OCI-LY7 (cell line): ENCODE data around the gene GSS. TPM values are rescaled to one million over a fixed set of nuclear protein-coding genes. Genes with fewer than 3 reads are reported as not detected.

ENCODE experiments used
- BruUV-seq: library from RNA; stranded (reverse); fragments of 400-500 nt; replicated peaks from 2 replicates; lab custom pipeline; 2021; lab: Mats Ljungman, UMichigan
- CTCF ChIA-PET: fragments of 300-600 bp; sonication (Branson Sonifier 250); formaldehyde crosslinking; loops from one replicate; lab custom pipeline; 2022; ENCODE audit warnings: antibody characterized with exemption; ENCODE audit not compliant: unreplicated experiment; lab: Charles Lee
- POLR2A ChIA-PET: fragments of 300-600 bp; sonication (Branson Sonifier 250); formaldehyde crosslinking; loops from one replicate; lab custom pipeline; 2022; ENCODE audit warnings: antibody characterized with exemption; lab: Charles Lee
- DNase-seq: peaks from one replicate; pipeline ENCODE4 v3.0.0-alpha.2; 2015; ENCODE audit warnings: low spot score
- H2AFZ ChIP-seq: fragments of 200-600 bp; sonication (generic), shearing (Covaris generic); 2 replicates; pipeline ENCODE4 v1.6.1; 2014; ENCODE audit warnings: mild to moderate bottlenecking, antibody characterized with exemption, low read length, moderate library complexity
- H3K27ac ChIP-seq: fragments of 200-600 bp; sonication (generic); 2 replicates; pipeline ENCODE4 v1.5.1; 2014; ENCODE audit warnings: mixed run types, low read depth, mild to moderate bottlenecking, moderate library complexity, low read length, inconsistent platforms; ENCODE audit not compliant: poor library complexity, severe bottlenecking
- H3K36me3 ChIP-seq: fragments of 200-600 bp; sonication (generic); 2 replicates; pipeline ENCODE4 v1.6.1; 2014; ENCODE audit warnings: mild to moderate bottlenecking, antibody characterized with exemption, low read length, moderate library complexity, mixed read lengths; ENCODE audit not compliant: insufficient read depth
- H3K4me1 ChIP-seq: fragments of 200-600 bp; sonication (generic); 2 replicates; pipeline ENCODE4 v1.5.1; 2014; ENCODE audit warnings: mild to moderate bottlenecking, low read length; ENCODE audit not compliant: insufficient read depth, poor library complexity, severe bottlenecking
- H3K4me2 ChIP-seq: fragments of 200-600 bp; sonication (generic); 2 replicates; pipeline ENCODE4 v1.6.1; 2014; ENCODE audit warnings: mild to moderate bottlenecking, low read length
- H3K4me3 ChIP-seq: fragments of 200-600 bp; sonication (generic); 2 replicates; pipeline ENCODE4 v1.5.1; 2014; ENCODE audit warnings: mild to moderate bottlenecking, low read depth, low read length; ENCODE audit not compliant: poor library complexity, severe bottlenecking
- H3K79me2 ChIP-seq: fragments of 200-600 bp; sonication (generic); 2 replicates; pipeline ENCODE4 v1.6.1; 2016; ENCODE audit warnings: low read depth, mild to moderate bottlenecking, low read length, moderate library complexity, mixed read lengths; ENCODE audit not compliant: insufficient read depth
- H3K9me2 ChIP-seq: fragments of 200-600 bp; sonication (generic); 2 replicates; pipeline ENCODE4 v1.6.1; 2016; ENCODE audit warnings: mild to moderate bottlenecking, low read length, mixed read lengths; ENCODE audit not compliant: insufficient read depth
- H3K9me3 ChIP-seq: fragments of 200-600 bp; sonication (generic); 2 replicates; pipeline ENCODE4 v1.6.1; 2014; ENCODE audit warnings: mild to moderate bottlenecking, mixed run types, low read length, mixed read lengths
- H4K20me1 ChIP-seq: fragments of 200-600 bp; sonication (generic); 2 replicates; pipeline ENCODE4 v1.6.1; 2014; ENCODE audit warnings: mild to moderate bottlenecking, antibody characterized with exemption, low read length, moderate library complexity, mixed read lengths; ENCODE audit not compliant: insufficient read depth
- CTCF ChIP-seq: fragments of 200-600 bp; sonication (generic); conservative IDR thresholded peaks from 2 replicates; pipeline ENCODE4 v1.5.1; 2014; ENCODE audit warnings: mild to moderate bottlenecking, antibody characterized with exemption, low read length, moderate library complexity, mixed read lengths
- EZH2phosphoT487 ChIP-seq: fragments of 200-600 bp; sonication (generic); IDR thresholded peaks from 2 replicates; pipeline ENCODE4 v1.6.1; 2018; ENCODE audit warnings: low read depth, borderline replicate concordance, mild to moderate bottlenecking, mixed run types, antibody characterized with exemption, low read length, moderate library complexity, mixed read lengths
- intact Hi-C: fragments of 100-400 bp; cut with micrococcal nuclease; formaldehyde crosslinking; loops from one replicate; pipeline ENCODE4 v1.10.0; 2022; ENCODE audit not compliant: unreplicated experiment
- total RNA-seq, 2 experiments: library from RNA; depleted of rRNA in 1 of 2; stranded (reverse); fragments of >200 nt in 1 of 2; shearing (Covaris generic) in 1 of 2; gene quantifications; 2 replicates each; pipeline ENCODE4 v1.2.3, GENCODE V29; 2014 to 2022

Gene GSS
- total RNA-seq, 2 experiments from 2014 or later, result 78.7 to 91.4 TPM

- ChIA-PET CTCF (no interaction called here), POLR2A (no interaction called here)
- Histone ChIP-seq H3K4me3 (no peak overlapping the region), H4K20me1 (no peaks in the 10 kb centered on the region), H3K9me3 (no peaks in the 10 kb centered on the region), H3K9me2 (no peaks in the 10 kb centered on the region), H2AFZ (no peak overlapping the region), H3K27ac (no peak overlapping the region), H3K4me1 (peaks cover 35% of the 10 kb centered on the region), H3K79me2 (peaks cover 5% of the 10 kb centered on the region; the same call in 1 of the 2 replicates), H3K4me2 (no peak overlapping the region), H3K36me3 (peaks cover 70% of the 10 kb centered on the region)
- DNase-seq, result no peak
- BruUV-seq, result no TSS peak
- intact Hi-C loops, result no loop called here
- TF ChIP-seq CTCF, result no peak
- no peak for TF ChIP-seq EZH2phosphoT487
Observed at GRCh38 chr20:34947336-34947735, 8.3 kb downstream of the GSS start.

- POLR2A ChIA-PET, result no interaction called here
Observed at GRCh38 chr20:34946661-34947060, 8.9 kb downstream of the GSS start.

More at GRCh38 chr20:34946661-34947060, 8.9 kb downstream of the GSS start:
- Histone ChIP-seq H3K27ac (no peak overlapping the region), H4K20me1 (no peaks in the 10 kb centered on the region), H3K36me3 (peaks cover 76% of the 10 kb centered on the region), H3K9me2 (no peaks in the 10 kb centered on the region), H3K9me3 (no peaks in the 10 kb centered on the region), H3K79me2 (peaks cover 5% of the 10 kb centered on the region; the same call in 1 of the 2 replicates), H2AFZ (no peak overlapping the region), H3K4me2 (no peak overlapping the region), H3K4me3 (no peak overlapping the region), H3K4me1 (peaks cover 28% of the 10 kb centered on the region)
- intact Hi-C loops, result no loop called here
- TF ChIP-seq CTCF (no peak), EZH2phosphoT487 (no peak)
- no peak for DNase-seq
- BruUV-seq, result no TSS peak
- CTCF ChIA-PET, result no interaction called here
